GM23338 (cell line): Measurements from ENCODE around the gene MPHOSPH8. TPM values are rescaled to one million over a fixed set of nuclear protein-coding genes. Genes with fewer than 3 reads are reported as not detected.
A peak's percentile ranks its signal among the peaks of the same experiment; 100 is the strongest.
"Not testable (repeated sequence)": the region's sequence is repeated elsewhere in the genome, so short reads cannot be mapped to it uniquely, and the experiment has no call there.

ENCODE experiments used
- ATAC-seq: fragments of 200-7000 bp; cut with Tn5 transposase; 3 replicates; pipeline ENCODE4 v1.9.1; 2020
- DNase-seq: peaks from one replicate; pipeline ENCODE4 v3.0.0-alpha.2; 2015; ENCODE audit warnings: low spot score
- H2AFZ ChIP-seq: fragments of 200-600 bp; sonication (generic); 2 replicates; pipeline ENCODE4 v1.8.0; 2016; ENCODE audit warnings: antibody characterized with exemption, mild to moderate bottlenecking, moderate library complexity
- H3F3A ChIP-seq: fragments of 200-600 bp; sonication (generic); replicated peaks from 2 replicates; pipeline ENCODE4 v1.8.0; 2017; ENCODE audit warnings: antibody characterized with exemption, mixed run types, low read depth
- H3K27ac ChIP-seq: fragments of 200-600 bp; sonication (generic); 2 replicates; pipeline ENCODE4 v1.6.1; 2016; ENCODE audit warnings: low read depth
- H3K27me3 ChIP-seq: fragments of 200-600 bp; sonication (generic); 2 replicates; pipeline ENCODE4 v1.8.0; 2016; ENCODE audit warnings: mild to moderate bottlenecking, mixed run types, moderate library complexity; ENCODE audit not compliant: insufficient read depth
- H3K36me3 ChIP-seq: fragments of 200-600 bp; sonication (generic); 2 replicates; pipeline ENCODE4 v1.8.0; 2016; ENCODE audit warnings: mild to moderate bottlenecking; ENCODE audit not compliant: insufficient read depth
- H3K4me1 ChIP-seq: fragments of 200-600 bp; sonication (generic); 2 replicates; pipeline ENCODE4 v1.8.0; 2016; ENCODE audit warnings: mild to moderate bottlenecking, moderate library complexity; ENCODE audit not compliant: insufficient read depth
- H3K4me2 ChIP-seq: fragments of 200-600 bp; sonication (generic); 2 replicates; pipeline ENCODE4 v1.7.1; 2017; ENCODE audit warnings: mixed run types
- H3K4me3 ChIP-seq: fragments of 200-600 bp; sonication (generic); 2 replicates; pipeline ENCODE4 v1.6.1; 2016; ENCODE audit warnings: mixed run types
- H3K79me2 ChIP-seq: fragments of 200-600 bp; sonication (generic); replicated peaks from 2 replicates; pipeline ENCODE4 v1.8.0; 2017; ENCODE audit warnings: mild to moderate bottlenecking; ENCODE audit not compliant: insufficient read depth
- H3K9me2 ChIP-seq: fragments of 200-600 bp; sonication (generic); 2 replicates; pipeline ENCODE4 v1.8.0; 2017; ENCODE audit not compliant: insufficient read depth
- H4K20me1 ChIP-seq: fragments of 200-600 bp; sonication (generic); replicated peaks from 2 replicates; pipeline ENCODE4 v1.8.0; 2017; ENCODE audit warnings: mild to moderate bottlenecking; ENCODE audit not compliant: insufficient read depth
- H3K27ac Mint-ChIP-seq: 2 replicates; pipeline ENCODE4 v1.8.0; 2020; ENCODE audit warnings: inconsistent platforms, mild to moderate bottlenecking, moderate library complexity, mixed read lengths
- H3K27me3 Mint-ChIP-seq: 3 replicates; pipeline ENCODE4 v1.8.0; 2022; ENCODE audit warnings: low read depth, mild to moderate bottlenecking, moderate library complexity, mixed read lengths, inconsistent platforms; ENCODE audit not compliant: insufficient read depth, poor library complexity
- H3K36me3 Mint-ChIP-seq: 3 replicates; pipeline ENCODE4 v1.8.0; 2021; ENCODE audit warnings: low read depth, mild to moderate bottlenecking, inconsistent platforms, moderate library complexity, mixed read lengths
- H3K4me1 Mint-ChIP-seq: 3 replicates; pipeline ENCODE4 v1.8.0; 2020; ENCODE audit warnings: mild to moderate bottlenecking, inconsistent platforms, mixed read lengths
- H3K4me3 Mint-ChIP-seq: 3 replicates; pipeline ENCODE4 v1.8.0; 2021; ENCODE audit warnings: moderate library complexity, mild to moderate bottlenecking, inconsistent platforms, mixed read lengths
- H3K9me3 Mint-ChIP-seq: 3 replicates; pipeline ENCODE4 v1.8.0; 2020; ENCODE audit warnings: moderate library complexity, mild to moderate bottlenecking, inconsistent platforms, mixed read lengths
- ETS1 ChIP-seq: IDR thresholded peaks from 2 replicates; pipeline ENCODE4 v1.6.1; 2016; ENCODE audit warnings: antibody characterized with exemption
- EZH2 ChIP-seq: fragments of 200-600 bp; sonication (generic); IDR thresholded peaks from one replicate; pipeline ENCODE4 v1.8.0; 2017; ENCODE audit warnings: antibody characterized with exemption, mild to moderate bottlenecking, low read depth; ENCODE audit not compliant: unreplicated experiment
- EZH2phosphoT487 ChIP-seq: fragments of 200-600 bp; sonication (generic); IDR thresholded peaks from one replicate; pipeline ENCODE4 v1.8.1; 2018; ENCODE audit warnings: antibody characterized with exemption; ENCODE audit not compliant: unreplicated experiment
- JUNB ChIP-seq: IDR thresholded peaks from one replicate; pipeline ENCODE4 v1.6.1; 2016; ENCODE audit warnings: antibody characterized with exemption; ENCODE audit not compliant: unreplicated experiment
- NANOG ChIP-seq: IDR thresholded peaks from 2 replicates; pipeline ENCODE4 v1.6.1; 2016; ENCODE audit warnings: antibody characterized with exemption, borderline replicate concordance
- POLR2AphosphoS5 ChIP-seq: IDR thresholded peaks from 2 replicates; pipeline ENCODE4 v1.6.1; 2016; ENCODE audit warnings: antibody characterized with exemption, low read depth
- REST ChIP-seq: IDR thresholded peaks from one replicate; pipeline ENCODE4 v1.6.1; 2018; ENCODE audit warnings: antibody characterized with exemption; ENCODE audit not compliant: unreplicated experiment
- STAT1 ChIP-seq: IDR thresholded peaks from one replicate; pipeline ENCODE4 v1.6.1; 2016; ENCODE audit warnings: antibody characterized with exemption; ENCODE audit not compliant: unreplicated experiment
- ZNF114 ChIP-seq: fragments of 250-450 bp; sonication (Bioruptor Pico); IDR thresholded peaks from 2 replicates; pipeline ENCODE4 v1.5.0; 2020; ENCODE audit warnings: mild to moderate bottlenecking, moderate library complexity
- ZNF331 ChIP-seq: fragments of 250-450 bp; sonication (Bioruptor Pico); IDR thresholded peaks from 2 replicates; pipeline ENCODE4 v1.5.0; 2020; ENCODE audit warnings: low read depth, mild to moderate bottlenecking, moderate library complexity
- polyA plus RNA-seq: library from polyadenylated mRNA; unstranded; fragments of >200 nt; fragmentation: Nextera tagmentation; extraction: Ambion mirVana; gene quantifications from 2 replicates; pipeline ENCODE4 v1.2.1, GENCODE V29; 2016
- total RNA-seq: library from RNA; depleted of rRNA; stranded (reverse); fragments of >200 nt; shearing (Covaris generic); gene quantifications from 2 replicates; pipeline ENCODE4 v1.2.3, GENCODE V29; 2014
- TF ChIP-seq, protein P1 (sequence below), 2 experiments: fragments of 200-600 bp in 1 of 2; sonication (generic) in 1 of 2; conservative IDR thresholded peaks; 2 replicates each; pipeline versions ENCODE4 v1.5.1 to v1.6.1; 2016 to 2017; ENCODE audit warnings: antibody characterized with exemption in 2 of 2, low read depth in 2 of 2, mild to moderate bottlenecking in 2 of 2, moderate library complexity in 1 of 2

MPHOSPH8 gene
- total and polyA plus RNA-seq, 2 experiments from 2014 or later, result 15.6 to 31.9 TPM

DNA sequence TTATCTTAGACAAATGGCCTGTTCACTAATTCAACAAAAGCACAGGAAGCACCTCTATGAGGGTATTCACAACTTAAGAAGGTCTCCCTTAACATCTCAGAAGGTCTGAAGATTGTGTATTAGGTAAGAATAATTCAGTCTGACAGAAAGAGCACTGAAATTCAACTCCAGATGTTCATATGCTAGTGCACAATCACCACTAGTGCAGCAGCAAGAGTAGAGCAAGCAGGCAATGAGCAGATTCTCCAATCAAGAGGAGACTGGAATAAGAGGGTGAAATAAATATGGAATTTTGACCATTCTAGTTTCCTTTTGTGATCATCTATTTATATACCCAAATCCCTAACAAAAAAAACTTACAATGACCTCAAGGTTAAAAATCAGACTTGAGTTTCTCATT is 52.0 kb downstream of the MPHOSPH8 start:
- no peaks in the 10 kb centered on the region for H3K9me2 ChIP-seq
- Mint-ChIP-seq H3K4me1 (peaks cover 55% of the 10 kb centered on the region), H3K9me3 (no peaks in the 10 kb centered on the region), H3K4me3 (no peak overlapping the region), H3K36me3 (no peaks in the 10 kb centered on the region), H3K27me3 (no peaks in the 10 kb centered on the region), H3K27ac (peak overlapping the region; percentile 82)
- H3K4me1 ChIP-seq, result peaks cover 84% of the 10 kb centered on the region
- no peak for DNase-seq
- ATAC-seq, result no peak
- H2AFZ ChIP-seq, result no peak overlapping the region
- H3K27ac ChIP-seq, result peak overlapping the region; percentile 79
- H3K79me2 ChIP-seq, result peaks cover 2% of the 10 kb centered on the region
- no peaks in the 10 kb centered on the region for H3K36me3 ChIP-seq
- H4K20me1 ChIP-seq, result no peaks in the 10 kb centered on the region
- TF ChIP-seq ETS1 (no peak), EZH2 (no peak), NANOG (no peak), STAT1 (no peak), REST (no peak), JUNB (no peak), ZNF331 (CRISPR knock-in tag) (no peak), ZNF114 (CRISPR knock-in tag) (no peak), EZH2phosphoT487 (no peak), POLR2AphosphoS5 (no peak)
- TF ChIP-seq, protein P1, sequence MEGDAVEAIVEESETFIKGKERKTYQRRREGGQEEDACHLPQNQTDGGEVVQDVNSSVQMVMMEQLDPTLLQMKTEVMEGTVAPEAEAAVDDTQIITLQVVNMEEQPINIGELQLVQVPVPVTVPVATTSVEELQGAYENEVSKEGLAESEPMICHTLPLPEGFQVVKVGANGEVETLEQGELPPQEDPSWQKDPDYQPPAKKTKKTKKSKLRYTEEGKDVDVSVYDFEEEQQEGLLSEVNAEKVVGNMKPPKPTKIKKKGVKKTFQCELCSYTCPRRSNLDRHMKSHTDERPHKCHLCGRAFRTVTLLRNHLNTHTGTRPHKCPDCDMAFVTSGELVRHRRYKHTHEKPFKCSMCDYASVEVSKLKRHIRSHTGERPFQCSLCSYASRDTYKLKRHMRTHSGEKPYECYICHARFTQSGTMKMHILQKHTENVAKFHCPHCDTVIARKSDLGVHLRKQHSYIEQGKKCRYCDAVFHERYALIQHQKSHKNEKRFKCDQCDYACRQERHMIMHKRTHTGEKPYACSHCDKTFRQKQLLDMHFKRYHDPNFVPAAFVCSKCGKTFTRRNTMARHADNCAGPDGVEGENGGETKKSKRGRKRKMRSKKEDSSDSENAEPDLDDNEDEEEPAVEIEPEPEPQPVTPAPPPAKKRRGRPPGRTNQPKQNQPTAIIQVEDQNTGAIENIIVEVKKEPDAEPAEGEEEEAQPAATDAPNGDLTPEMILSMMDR (conservative IDR thresholded peaks at IDR 0.05; ENCODE audit: low read depth in 2 of 2), result no peak
- no peaks in the 10 kb centered on the region for H3F3A ChIP-seq
- H3K4me2 ChIP-seq, result peak overlapping the region; percentile 30
- no peaks in the 10 kb centered on the region for H3K27me3 ChIP-seq
- no peak overlapping the region for H3K4me3 ChIP-seq

DNA sequence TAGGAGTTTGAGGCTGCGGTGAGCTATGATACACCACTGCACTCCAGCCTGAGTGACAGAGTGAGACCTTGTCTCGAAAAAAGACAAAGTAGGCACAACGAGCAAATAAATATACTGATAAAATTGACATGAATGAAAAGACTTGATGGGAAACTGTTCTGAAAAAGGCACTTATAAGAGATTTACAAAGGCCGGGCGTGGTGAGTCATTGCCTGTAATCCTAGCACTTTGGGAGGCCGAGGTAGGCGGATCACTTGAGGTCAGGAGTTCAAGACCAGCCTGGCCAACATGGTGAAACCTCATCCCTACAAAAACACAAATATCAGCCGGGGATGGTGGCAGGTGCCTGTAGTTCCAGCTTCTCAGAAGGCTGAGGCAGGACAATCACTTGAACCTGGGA is 58.0 kb downstream of the MPHOSPH8 start:
- H3K79me2 ChIP-seq, H3K27ac ChIP-seq, H4K20me1 ChIP-seq, H3K4me3 Mint-ChIP-seq, H2AFZ ChIP-seq, H3F3A ChIP-seq, H3K9me2 ChIP-seq, H3K36me3 ChIP-seq, H3K27me3 ChIP-seq, DNase-seq, ATAC-seq, H3K9me3 Mint-ChIP-seq, H3K4me3 ChIP-seq, H3K27me3 Mint-ChIP-seq, H3K4me2 ChIP-seq: not testable (repeated sequence)
- Mint-ChIP-seq H3K4me1 (peaks cover 42% of the 10 kb centered on the region), H3K36me3 (peaks cover 15% of the 10 kb centered on the region), H3K27ac (peak overlapping the region; percentile 10)
- peaks cover 72% of the 10 kb centered on the region for H3K4me1 ChIP-seq
